Right atrium auricular region (tissue), 2 donors: ENCODE measurements around the gene SLC8B1. TPM values are rescaled to one million over a fixed set of nuclear protein-coding genes. Genes with fewer than 3 reads are reported as not detected.

ENCODE experiments used
- DNase-seq: peaks from one replicate; pipeline ENCODE4 v3.0.0-alpha.2; 2019; ENCODE audit warnings: low spot score
- H3K27ac ChIP-seq, 2 donors: fragments of 200-600 bp; sonication (generic); 1 replicate in 1 of 2; 2 replicates in 1 of 2; pipeline ENCODE4 v1.5.1; 2016 to 2019
- H3K27me3 ChIP-seq, 2 donors: fragments of 200-600 bp; sonication (generic); one replicate each; pipeline versions ENCODE4 v1.5.1 to v1.6.0; 2017 to 2019
- H3K36me3 ChIP-seq: fragments of 200-600 bp; sonication (generic); one replicate; pipeline ENCODE4 v1.5.1; 2016
- H3K4me1 ChIP-seq, 2 donors: fragments of 200-600 bp; sonication (generic); one replicate each; pipeline versions ENCODE4 v1.5.1 to v1.6.0; 2017 to 2019
- H3K4me3 ChIP-seq, 2 donors: fragments of 200-600 bp; sonication (generic); 1 replicate in 1 of 2; 2 replicates in 1 of 2; pipeline ENCODE4 v1.5.1; 2017 to 2019; ENCODE audit warnings: mild to moderate bottlenecking in 1 of 2, moderate library complexity in 1 of 2
- H3K9me3 ChIP-seq, 2 donors: fragments of 200-600 bp; sonication (generic); one replicate each; pipeline ENCODE4 v1.5.1; 2019
- total RNA-seq, 2 donors: library from RNA; depleted of rRNA; stranded (reverse); fragments of >200 nt; gene quantifications; one replicate each; pipeline ENCODE4 v1.1.0, GENCODE V29; 2016
- TF ChIP-seq, protein P1 (sequence below), 2 donors: fragments of 200-600 bp; sonication (generic); IDR thresholded peaks; one replicate each; pipeline ENCODE4 v1.5.1; 2019; ENCODE audit warnings: antibody characterized with exemption in 2 of 2

Gene SLC8B1
- total RNA-seq, 2 donors from 2014 or later = 17.1 to 18.8 TPM

DNA sequence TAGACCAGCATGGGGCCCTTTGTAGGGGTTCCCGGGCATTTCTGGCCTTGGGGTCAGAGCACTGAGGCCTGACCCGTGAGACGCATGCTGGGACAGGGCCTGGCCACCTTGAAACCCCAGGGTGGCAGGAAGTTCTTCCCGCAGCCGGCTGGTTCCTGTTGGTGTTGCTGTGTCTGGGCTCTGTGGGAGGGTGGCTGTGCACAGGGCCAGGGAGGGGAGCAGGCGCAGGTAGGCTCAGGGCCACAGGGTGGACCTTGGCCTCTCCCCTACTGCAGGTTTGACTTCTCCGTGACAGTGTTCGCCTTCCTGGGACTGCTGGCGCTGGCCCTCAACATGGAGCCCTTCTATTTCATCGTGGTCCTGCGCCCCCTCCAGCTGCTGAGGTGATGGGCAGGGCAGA, 48.2 kb downstream of the SLC8B1 start:
- Histone ChIP-seq H3K4me1 (no peaks in the 10 kb centered on the region), H3K27ac (no peak overlapping the region), H3K27me3 (no peaks in the 10 kb centered on the region), H3K4me3 (no peak overlapping the region), H3K9me3 (no peaks in the 10 kb centered on the region), H3K36me3 (peaks cover 85% of the 10 kb centered on the region)
- no peak for DNase-seq
- TF ChIP-seq, protein P1, sequence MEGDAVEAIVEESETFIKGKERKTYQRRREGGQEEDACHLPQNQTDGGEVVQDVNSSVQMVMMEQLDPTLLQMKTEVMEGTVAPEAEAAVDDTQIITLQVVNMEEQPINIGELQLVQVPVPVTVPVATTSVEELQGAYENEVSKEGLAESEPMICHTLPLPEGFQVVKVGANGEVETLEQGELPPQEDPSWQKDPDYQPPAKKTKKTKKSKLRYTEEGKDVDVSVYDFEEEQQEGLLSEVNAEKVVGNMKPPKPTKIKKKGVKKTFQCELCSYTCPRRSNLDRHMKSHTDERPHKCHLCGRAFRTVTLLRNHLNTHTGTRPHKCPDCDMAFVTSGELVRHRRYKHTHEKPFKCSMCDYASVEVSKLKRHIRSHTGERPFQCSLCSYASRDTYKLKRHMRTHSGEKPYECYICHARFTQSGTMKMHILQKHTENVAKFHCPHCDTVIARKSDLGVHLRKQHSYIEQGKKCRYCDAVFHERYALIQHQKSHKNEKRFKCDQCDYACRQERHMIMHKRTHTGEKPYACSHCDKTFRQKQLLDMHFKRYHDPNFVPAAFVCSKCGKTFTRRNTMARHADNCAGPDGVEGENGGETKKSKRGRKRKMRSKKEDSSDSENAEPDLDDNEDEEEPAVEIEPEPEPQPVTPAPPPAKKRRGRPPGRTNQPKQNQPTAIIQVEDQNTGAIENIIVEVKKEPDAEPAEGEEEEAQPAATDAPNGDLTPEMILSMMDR (IDR thresholded peaks at IDR 0.05) = no peak

DNA sequence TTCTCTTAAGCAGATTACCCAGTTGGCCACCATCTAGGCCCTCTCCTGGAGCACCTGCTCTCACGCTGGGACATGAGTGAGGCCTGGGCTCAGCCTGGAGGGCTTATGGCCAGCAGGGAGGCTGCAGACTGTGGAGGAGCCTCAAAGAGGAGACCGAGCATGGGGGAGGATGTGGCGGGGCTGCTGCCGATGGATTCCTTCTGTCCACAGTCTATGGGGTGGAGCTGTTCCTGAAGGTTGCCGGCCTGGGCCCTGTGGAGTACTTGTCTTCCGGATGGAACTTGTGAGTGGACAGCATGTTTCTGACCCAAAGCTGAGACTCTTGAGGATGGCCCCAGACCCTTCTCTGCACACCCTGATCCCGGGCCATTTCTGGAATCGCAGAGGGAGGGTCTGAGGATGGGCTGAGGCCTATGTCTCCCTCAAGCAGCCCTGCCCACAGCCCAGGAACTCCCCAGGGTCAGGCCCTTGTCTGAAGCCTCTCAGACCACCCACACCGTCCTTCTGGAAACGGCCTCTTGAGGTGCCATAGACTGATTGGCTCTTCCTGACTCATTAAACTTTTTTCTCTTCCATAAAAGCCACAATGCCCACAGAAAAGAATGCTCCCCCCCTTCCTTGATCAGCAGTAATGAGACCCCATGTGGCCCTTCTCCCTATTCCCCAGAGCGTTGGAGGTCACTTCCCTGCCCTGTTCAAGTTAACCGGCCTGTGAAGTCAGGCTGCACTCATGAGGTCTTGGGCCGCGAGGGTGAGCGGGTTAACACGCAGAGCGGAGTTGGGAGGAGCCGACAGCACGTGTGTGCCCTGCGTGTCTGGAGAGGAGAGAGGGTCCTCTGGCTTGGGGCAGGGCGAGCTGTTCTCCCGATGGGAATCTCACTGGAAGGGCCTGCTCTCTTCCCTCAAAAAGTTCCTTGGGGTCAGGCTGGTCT, 49.0 kb downstream of the SLC8B1 start:
- Histone ChIP-seq H3K9me3 (no peaks in the 10 kb centered on the region), H3K4me1 (no peaks in the 10 kb centered on the region), H3K27ac (no peak overlapping the region), H3K36me3 (peaks cover 85% of the 10 kb centered on the region), H3K27me3 (no peaks in the 10 kb centered on the region), H3K4me3 (no peak overlapping the region)
- TF ChIP-seq, protein P1 (IDR thresholded peaks at IDR 0.05) = no peak
- no peak for DNase-seq

DNA sequence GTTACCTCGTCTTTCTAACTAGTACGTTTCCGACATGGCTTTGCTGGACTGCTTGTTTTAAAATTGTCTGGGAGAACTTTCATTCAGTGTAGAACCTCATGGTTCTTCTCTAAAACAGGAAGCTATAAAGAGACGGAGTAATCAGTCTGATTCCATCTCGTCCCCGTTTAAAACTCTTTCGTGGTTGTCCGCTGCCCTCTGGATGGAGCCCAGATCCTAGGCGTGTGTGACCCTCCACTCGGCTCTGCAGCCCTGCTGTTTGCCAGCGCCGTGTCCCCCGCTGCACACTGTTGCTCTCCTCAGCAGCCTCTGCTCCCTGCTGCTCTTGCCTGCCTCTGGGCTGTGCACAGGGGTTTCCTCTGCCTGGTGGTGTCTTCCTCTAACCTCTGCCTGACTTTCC, 50.2 kb downstream of the SLC8B1 start:
- Histone ChIP-seq H3K4me1 (no peaks in the 10 kb centered on the region), H3K9me3 (no peaks in the 10 kb centered on the region), H3K4me3 (no peak overlapping the region), H3K27me3 (no peaks in the 10 kb centered on the region), H3K27ac (no peak overlapping the region), H3K36me3 (peaks cover 85% of the 10 kb centered on the region)
- DNase-seq = no peak
- TF ChIP-seq, protein P1 (IDR thresholded peaks at IDR 0.05) = no peak

DNA sequence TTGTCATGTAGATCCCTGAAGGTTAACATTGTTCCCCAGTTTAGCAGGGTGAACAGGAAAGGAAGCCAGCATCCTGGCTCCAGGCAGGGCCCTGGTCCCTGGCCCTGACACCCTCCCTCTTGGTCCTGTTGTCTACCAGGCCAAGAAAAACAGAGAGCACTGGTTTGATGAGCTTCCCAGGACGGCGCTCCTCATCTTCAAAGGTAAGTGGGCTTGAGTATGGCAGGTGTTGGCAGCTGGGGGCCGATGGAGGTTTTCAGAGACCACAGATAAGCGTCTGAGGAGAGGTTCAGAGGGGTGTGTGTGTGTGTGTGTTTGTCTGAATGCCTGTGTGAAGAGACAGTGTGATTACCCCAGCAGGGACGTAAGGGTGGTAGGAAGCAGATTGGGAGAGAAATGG, 56.3 kb downstream of the SLC8B1 start:
- Histone ChIP-seq H3K36me3 (peaks cover 71% of the 10 kb centered on the region), H3K4me1 (peaks cover 0 to 11% of the 10 kb centered on the region in 2 donors), H3K27me3 (no peaks in the 10 kb centered on the region), H3K9me3 (no peaks in the 10 kb centered on the region), H3K27ac (no peak overlapping the region), H3K4me3 (no peak overlapping the region)
- DNase-seq = no peak
- TF ChIP-seq, protein P1 (IDR thresholded peaks at IDR 0.05) = no peak

DNA sequence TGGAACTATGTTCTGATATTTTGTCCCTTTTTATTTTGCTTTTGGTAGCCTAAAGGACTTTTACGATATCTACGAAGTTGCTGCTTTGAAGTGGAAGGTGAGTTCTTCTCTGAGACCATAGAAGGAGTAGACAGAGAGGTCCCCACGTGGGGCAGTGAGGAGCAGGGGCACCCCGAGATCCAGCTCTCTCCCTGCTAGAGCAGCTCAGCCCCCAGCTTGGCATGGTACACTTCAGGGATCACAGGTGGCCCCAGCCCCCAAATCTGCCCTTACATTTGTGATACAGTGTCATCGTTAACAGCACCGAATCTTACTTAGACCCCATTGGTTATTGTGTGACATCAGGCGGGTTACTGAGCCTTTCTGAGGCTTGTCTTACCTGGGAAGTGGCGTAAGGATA, 56.8 kb downstream of the SLC8B1 start:
- Histone ChIP-seq H3K4me1 (peaks cover 0 to 15% of the 10 kb centered on the region in 2 donors), H3K4me3 (no peak overlapping the region), H3K9me3 (no peaks in the 10 kb centered on the region), H3K27me3 (no peaks in the 10 kb centered on the region), H3K36me3 (peaks cover 73% of the 10 kb centered on the region), H3K27ac (no peak overlapping the region)
- TF ChIP-seq, protein P1 (IDR thresholded peaks at IDR 0.05) = no peak
- DNase-seq = no peak
